Esophagus mucosa (tissue), 1 donor: ENCODE measurements around the gene TMEM235. TPM values are rescaled to one million over a fixed set of nuclear protein-coding genes. Genes with fewer than 3 reads are reported as not detected.
"Not testable (repeated sequence)": the region's sequence is repeated elsewhere in the genome, so short reads cannot be mapped to it uniquely, and the experiment has no call there.

Experiments
- ATAC-seq: fragments of 200-7000 bp; cut with Tn5 transposase; one replicate; pipeline ENCODE4 v1.9.1; 2020
- total RNA-seq: library from RNA; stranded (reverse); gene quantifications from one replicate; pipeline ENCODE4 v1.2.4, GENCODE V29; 2023
- donor health status: DM: yes; HTN: yes; CAD: no.

The TMEM235 gene
- total RNA-seq, 1 donor from 2014 or later: not detected

DNA sequence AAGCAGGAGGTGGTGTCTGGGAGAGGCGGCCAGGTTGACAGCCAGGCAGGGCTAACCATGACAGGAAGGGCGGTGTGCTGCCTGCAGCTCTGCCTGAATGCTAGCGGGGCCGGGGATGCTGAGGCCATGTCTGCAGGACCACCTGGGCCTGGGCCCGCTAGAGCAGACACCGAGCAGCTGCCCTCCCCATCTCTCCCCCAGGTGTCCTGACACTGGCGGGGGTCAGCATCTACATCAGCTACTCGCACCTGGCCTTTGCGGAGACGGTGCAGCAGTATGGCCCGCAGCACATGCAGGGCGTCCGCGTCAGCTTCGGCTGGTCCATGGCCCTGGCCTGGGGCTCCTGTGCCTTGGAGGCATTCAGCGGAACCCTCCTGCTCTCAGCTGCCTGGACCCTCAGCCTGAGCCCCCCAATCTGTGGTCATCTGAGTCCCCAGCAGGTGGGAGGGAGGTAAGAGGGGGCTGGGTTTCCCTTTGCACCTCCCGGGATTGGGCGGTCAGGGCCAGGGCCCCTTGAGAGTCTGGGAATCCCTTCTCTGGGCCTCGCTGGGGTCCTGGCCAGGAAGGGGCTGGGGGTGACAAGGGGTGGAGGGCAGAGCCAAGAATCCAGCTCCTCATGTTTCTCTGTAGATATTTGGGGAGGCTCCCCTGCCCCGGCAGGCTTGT lies 7.5 kb downstream of the TMEM235 start:
- ATAC-seq: peak; percentile 4

DNA sequence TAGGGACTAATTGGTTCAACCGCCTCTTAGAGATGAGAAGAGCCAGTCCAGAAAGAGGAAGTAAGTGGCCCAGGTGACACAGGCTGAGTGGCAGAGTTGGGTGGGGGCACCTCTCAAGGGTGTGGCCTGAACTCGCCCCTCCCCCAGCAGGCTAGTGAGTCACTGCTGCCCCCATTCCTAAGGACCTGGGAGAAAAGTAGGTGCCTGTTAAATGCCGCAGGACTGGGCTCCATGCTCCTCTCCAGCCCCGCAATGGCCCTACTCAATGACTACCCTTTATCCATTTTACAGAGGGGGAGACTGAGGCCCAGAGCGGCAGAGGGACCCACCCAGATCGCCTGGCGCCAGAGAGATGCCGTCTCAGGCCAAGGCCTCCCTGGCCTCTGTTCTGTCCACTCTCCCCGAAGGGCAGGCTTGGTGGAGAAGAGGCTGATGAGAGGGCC lies 8.1 kb downstream of the TMEM235 start:
- peak; percentile 5 for ATAC-seq

DNA sequence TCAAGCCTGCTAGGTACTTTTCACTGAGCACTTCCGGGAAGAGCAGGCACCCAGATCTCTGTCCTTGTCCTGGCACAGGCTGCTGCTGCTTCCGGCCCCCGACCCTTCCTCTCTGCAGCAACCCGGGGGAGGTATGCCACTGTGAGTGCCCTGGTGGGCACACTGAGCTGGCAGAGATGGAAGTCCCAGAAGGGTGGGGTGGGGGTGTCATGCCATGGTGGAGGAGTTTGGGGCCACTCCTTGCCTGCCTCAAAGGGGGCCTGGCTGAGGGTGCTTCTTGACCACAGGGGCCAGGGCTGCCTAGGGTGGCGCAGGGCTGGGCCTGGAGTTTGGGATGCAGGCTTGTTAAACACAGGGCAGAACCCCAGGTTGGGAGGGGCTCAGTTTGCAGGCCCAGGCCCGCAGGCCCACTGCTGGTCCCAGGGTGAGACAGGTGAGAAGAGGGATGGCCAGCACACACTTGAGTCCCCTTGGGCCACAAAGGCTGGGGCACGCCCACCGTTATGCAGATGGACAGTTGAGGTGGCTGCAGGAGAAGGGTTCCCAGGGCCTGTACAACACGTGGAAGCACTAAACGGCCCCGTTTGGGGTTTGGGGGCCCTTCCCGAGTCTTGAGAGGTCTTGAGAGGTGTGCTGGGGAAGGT lies 8.7 kb downstream of the TMEM235 start:
- no peak for ATAC-seq

- ATAC-seq: no peak
Observed at GRCh38 chr17:78240839-78241238, 9.4 kb downstream of the TMEM235 start.

- peak; percentile 13 for ATAC-seq
Observed at GRCh38 chr17:78241277-78242023, 10.0 kb downstream of the TMEM235 start.

DNA sequence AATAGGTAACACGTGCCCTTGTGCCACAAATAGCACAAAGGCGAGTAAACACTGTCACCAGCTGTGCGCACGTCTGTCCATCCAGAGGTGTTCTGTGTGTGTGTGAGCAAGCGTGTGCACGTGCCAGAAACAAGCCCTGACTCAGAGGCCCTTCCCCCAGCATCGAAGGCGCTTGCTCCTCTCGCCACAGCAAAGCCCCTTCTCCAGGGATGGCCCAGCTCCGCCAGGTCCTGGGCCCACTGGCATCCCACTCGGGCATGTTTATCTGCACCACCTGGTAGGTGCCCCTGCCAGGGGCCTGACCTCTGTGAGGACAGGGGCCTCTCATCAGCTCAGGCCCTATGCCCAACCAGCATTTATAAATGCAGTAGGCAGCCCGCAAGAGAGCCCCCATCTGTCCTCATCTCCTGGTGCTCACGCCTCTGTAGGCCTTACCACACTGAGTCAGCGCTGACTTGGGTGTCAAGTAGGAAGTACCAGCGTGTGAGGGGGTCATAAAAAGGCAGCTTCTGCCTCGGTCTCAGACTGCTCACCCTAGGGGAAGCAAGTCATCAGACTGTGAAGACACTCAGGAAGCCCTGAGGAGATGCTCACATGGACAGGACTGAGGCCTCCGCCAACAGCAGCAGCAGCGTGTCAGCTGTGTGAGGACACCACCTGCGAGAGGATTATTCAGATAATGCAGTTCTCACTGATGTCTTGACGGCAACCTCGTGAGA lies 10.8 kb downstream of the TMEM235 start:
- ATAC-seq: peak; percentile 45

GRCh38 chr17:78247304-78247703 lies 15.9 kb downstream of the TMEM235 start:
- no peak for ATAC-seq

DNA sequence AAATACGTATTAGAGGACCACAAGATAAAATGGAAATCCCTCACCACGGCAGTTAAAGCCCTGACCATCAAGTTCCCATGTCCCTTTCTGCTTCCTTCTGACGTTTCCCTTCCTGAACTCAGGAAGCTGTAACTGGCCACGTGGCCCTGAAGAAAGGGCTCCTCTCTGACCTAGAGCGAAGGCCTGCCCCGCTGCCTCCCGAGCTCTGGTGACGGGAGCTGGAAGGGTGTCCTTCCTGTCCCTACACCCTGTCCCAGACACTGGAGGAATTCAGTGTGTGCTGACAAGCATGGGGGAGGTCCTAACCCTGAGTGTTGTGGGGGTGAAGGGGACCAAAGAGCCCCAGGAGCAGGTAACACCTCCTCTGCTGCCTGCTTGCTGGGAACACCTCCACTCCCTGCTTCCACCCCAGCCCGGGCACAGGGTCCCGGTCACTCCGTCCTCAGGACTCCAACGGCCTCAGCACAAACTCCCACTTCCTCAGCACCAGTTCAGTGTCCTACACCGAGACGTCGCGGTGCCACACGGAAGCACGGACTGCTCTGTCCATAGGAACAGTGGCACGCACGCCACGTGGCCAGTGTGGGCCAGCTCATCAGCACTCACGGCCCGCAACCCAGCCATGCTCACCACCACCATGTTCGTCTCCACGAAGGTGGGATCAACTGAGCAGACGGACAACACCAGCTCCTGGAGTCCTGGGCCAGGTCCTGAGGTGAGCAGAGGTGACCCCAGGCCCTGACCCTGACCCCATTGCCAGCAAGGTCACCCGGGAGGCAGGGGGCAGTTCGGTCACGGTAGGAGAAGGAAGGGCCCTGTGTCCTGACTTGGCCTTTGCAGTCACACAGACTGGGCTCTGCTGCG lies 16.9 kb downstream of the TMEM235 start:
- ATAC-seq: no peak

DNA sequence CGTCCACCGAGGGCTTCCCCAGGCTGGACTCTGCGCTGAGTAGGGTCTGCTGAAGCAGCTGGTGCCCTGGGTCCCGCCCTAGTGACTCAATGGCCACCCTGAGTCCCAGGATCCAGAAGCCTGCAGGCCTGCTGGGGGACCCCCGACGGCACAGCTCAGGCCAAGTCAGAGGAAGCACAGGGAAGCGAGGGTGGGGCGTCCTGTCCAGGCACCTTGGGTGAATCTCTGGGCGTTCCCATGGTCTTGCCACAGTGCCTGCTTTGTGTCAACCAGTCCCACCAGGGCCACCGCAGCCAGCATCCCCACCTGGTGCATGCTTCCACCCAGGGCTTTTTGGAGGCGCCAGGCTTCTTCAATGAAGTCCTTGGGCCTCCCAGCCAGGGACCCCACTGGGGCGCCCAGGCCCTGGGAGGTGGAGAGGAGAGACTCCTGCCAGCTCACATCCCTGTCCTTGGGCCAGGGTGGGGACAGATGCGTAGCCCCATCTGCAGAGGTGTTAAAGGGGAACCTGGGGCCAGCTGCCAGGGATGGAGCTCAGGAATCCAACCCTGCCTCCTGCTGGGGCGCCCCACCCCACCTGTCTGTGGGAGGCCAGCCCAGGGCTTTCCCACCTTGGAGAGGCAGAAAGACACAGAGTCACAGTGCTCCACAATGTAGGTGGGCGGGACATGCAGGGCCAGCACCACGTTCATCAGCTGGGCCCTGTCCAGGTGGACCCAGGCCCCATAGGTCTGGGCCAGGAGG lies 17.8 kb downstream of the TMEM235 start:
- ATAC-seq: no peak

DNA sequence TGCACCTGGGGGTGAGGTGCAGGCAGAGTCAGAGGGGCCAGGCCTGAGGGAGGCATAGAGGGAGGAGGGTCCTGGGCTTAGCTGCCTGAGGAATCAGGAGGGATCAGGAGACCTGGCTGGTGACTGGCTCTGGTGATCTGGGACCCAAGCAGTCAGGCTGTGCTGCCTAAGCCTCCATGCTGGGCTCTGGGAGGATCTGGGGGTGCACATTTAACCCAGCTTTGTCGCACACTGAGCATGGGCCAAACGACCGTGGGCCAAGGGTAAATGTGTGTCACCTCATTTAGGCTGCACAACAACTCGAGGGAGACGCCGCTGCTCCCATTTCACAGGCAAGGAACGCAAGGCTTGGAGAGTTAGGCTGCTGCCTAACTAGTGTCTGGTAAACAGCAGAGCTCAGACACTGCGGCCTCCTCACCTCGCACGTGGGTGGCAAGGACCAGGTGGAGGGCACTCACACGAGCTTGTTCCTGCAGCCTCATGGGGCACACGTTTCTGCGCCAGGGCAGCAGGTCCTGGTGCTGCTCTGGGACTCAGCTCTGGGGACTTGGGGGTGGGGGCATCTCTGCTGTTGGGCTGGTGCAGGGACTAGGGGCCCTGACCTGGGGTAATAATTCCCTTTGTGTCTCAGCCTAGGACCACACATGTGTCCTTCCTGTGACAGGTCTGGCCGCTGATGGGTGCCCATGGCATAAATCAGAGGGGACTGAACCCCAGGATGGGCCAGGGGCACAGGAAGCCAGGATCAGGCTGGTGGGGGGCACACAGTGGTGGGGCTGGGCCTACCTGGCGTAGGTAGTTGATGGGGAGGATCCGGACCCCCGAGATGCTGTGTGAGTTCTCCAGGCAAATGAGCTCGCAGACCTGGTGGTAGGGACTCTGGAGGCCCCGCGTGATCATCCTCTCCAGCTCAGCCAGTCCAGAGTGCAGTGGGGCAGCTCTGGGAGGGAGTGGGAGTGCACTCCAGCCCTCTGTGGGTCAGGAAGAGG lies 18.7 kb downstream of the TMEM235 start:
- no peak for ATAC-seq

- ATAC-seq: peak; percentile 82
Observed at GRCh38 chr17:78250891-78251772, 19.7 kb downstream of the TMEM235 start.

GRCh38 chr17:78251773-78252103 lies 20.3 kb downstream of the TMEM235 start:
- no peak for ATAC-seq

DNA sequence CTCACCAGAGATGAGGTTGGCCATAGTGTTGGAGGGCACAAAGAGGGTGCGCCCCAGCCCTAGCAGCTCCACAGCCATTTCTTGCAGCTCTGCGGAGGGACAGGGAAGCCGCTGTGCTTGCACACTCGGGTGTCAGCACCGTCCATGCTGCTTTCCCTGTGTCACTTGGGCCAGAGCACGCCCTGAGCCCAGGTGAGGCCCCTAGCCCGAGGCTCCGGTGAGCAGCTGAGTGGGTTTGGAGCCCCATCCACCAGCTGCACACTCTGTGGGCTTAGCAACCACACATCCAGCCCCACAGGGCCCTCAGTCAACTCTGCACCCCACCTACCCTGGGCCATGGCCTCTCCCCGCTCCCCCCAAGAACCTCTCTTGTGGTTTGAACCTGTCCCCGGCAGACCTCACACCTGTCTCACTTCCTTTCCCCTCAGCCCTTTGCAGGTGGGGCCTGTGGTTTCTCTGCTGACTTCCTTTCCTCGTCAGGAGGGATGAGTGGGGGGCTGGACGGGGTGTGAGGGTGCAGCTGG lies 20.7 kb downstream of the TMEM235 start:
- peak; percentile 8 for ATAC-seq

DNA sequence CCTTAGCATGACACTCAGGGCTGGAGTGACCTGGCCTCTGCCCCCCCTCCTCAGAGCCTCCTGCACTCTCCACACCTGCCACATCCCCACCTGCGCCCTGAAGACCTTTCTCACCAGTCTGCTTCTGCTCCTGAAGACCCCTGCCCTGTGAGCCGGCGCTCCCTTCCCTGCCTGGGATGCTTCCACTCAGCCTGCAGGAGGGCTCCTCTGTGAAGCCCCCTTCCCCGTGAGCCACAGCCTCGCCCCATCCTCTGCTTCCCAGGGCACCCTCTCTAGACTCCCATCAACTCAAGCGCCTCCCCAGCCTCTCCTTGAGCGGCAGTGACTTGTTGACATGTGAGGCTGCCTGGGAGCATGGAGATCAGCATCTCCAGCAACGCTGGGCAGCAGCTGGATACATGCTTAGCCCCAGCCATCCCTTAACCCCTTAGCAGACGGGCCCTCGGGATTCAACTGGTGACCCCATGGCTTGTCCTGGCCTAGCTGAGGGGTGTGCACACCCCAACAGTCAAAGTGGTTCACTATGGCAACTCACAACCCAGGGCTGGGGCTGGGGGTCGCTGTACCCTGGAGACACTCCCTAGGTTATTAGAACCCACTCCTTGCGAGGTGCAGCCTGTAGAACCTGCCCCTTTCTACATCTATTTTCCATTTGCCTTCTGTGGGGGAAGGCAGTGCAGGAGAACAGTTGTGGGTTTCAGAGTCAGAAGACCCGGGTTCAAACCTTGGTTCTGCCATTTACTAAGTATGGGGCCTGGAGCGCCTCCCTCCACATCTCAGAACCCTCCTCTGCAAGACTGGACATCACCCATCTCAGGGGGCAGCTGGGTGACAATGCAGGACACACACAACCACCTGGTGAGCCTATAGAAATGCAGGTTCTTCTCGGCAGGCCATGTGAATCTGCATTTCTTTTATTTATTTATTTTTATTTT lies 21.5 kb downstream of the TMEM235 start:
- ATAC-seq: no peak

DNA sequence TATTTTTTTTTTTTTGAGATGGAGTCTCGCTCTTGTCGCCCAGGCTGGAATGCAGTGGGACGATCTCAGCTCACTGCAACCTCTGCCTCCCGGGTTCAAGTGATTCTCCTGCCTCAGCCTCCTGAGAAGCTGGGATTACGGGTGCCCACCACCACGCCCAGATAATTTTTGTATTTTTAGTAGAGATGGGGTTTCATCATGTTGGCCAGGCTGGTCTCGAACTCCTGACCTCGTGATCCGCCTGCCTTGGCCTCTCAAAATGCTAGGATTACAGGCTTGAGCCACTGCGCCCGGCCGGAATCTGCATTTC lies 22.2 kb downstream of the TMEM235 start:
- not testable (repeated sequence) for ATAC-seq

- ATAC-seq: peak; percentile 40
Observed at GRCh38 chr17:78253946-78254672, 22.7 kb downstream of the TMEM235 start.

DNA sequence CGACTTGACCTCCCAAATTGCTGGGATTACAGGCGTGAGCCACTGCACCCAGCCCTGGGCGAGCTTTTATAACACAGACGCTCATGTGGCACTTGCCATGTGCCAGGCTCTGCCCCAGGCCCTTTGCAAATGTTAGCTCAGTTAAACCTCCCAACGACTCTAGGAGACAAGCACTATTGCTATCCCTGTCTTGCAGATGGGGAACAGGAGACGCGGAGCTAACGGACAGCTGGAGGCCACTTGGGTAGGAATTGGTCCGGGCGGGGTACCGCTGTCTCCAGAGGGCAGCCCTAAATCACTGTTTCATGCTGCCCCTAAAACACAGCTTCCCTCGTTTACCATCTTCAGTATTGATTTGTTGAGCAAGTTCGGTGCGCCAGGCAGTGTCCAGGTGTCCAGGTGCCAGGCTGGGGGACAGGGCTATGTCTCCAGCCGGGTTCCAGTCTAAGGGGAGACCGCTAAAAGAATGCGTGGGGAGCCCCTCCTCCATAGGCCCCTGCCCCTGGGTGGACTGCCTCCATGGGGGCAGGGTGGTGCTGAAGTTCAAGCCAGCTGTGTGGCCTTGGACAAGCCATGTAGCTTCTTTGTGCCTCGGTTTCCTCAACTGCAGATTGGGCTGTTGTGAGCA lies 23.7 kb downstream of the TMEM235 start:
- ATAC-seq: no peak
